Skin epidermis (tissue), 12 donors: ENCODE data around the gene SCUBE1.

Experiments
- H3K27ac ChIP-seq, 21 experiments: fragments of 200-600 bp; sonication (generic) in 11 of 21; one replicate each; pipeline ENCODE4 v1.5.0; 2020; ENCODE audit warnings: mild to moderate bottlenecking in 3 of 21, inconsistent platforms in 2 of 21, moderate library complexity in 2 of 21
- H3K4me3 ChIP-seq, 7 experiments: fragments of 200-600 bp; sonication (generic) in 2 of 7; one replicate each; pipeline ENCODE4 v1.5.0; 2020; ENCODE audit warnings: inconsistent platforms in 2 of 7, mild to moderate bottlenecking in 2 of 7, moderate library complexity in 1 of 7

SCUBE1 gene

GRCh38 chr22:43155789-43156188 lies 187.4 kb downstream of the SCUBE1 start:
- Histone ChIP-seq H3K4me3 (no peak overlapping the region), H3K27ac (peak overlapping the region in 7 of 21 experiments; percentile 3 to 62 (median 31))

GRCh38 chr22:43154887-43155536 lies 188.2 kb downstream of the SCUBE1 start:
- H3K27ac ChIP-seq, result peak overlapping the region in 9 of 21 experiments; percentile 2 to 62 (median 31)
- no peak overlapping the region for H3K4me3 ChIP-seq

- peak overlapping the region in 6 of 21 experiments; percentile 6 to 50 (median 19) for H3K27ac ChIP-seq
- H3K4me3 ChIP-seq, result no peak overlapping the region
Measured at GRCh38 chr22:43153899-43154298, 189.3 kb downstream of the SCUBE1 start.

GRCh38 chr22:43152357-43153071 lies 190.7 kb downstream of the SCUBE1 start:
- Histone ChIP-seq H3K4me3 (peak overlapping the region; percentile 64 to 98 (median 94)), H3K27ac (peak overlapping the region; percentile 75 to 98 (median 93))

- peak overlapping the region; percentile 64 to 98 (median 94) for H3K4me3 ChIP-seq
- peak overlapping the region; percentile 75 to 98 (median 93) for H3K27ac ChIP-seq
Measured at GRCh38 chr22:43152003-43152356, 191.2 kb downstream of the SCUBE1 start.

- Histone ChIP-seq H3K27ac (peak within 1 kb of the TSS; percentile 75 to 98 (median 93)), H3K4me3 (peak within 1 kb of the TSS; percentile 64 to 98 (median 94))
Measured at GRCh38 chr22:43151251-43152002, 191.7 kb downstream of the SCUBE1 start, which contains the start of gene TSPO. TSPO (plus strand) TSS chr22:43151559; CDS start chr22:43159239, 7,680 bp downstream.

- H3K27ac ChIP-seq, result peak overlapping the region in 20 of 21 experiments; percentile 75 to 98 (median 94)
- peak overlapping the region; percentile 64 to 98 (median 94) for H3K4me3 ChIP-seq
Measured at GRCh38 chr22:43150731-43151206, 192.4 kb downstream of the SCUBE1 start.

GRCh38 chr22:43148581-43148980 lies 194.6 kb downstream of the SCUBE1 start:
- Histone ChIP-seq H3K27ac (peak overlapping the region in 8 of 21 experiments; percentile 25 to 67 (median 36)), H3K4me3 (no peak overlapping the region)

GRCh38 chr22:43147821-43148220 lies 195.4 kb downstream of the SCUBE1 start:
- Histone ChIP-seq H3K4me3 (no peak overlapping the region), H3K27ac (peak overlapping the region in 3 of 21 experiments; percentile 23 to 67 (median 26))
